A549 (cell line): Measurements from ENCODE around the gene LDLRAP1.

ENCODE experiments used
- CEBPB ChIP-seq, 2 experiments: fragments of >200 bp in 1 of 2; sonication (Bioruptor Twin) in 1 of 2; formaldehyde crosslinking in 1 of 2; IDR thresholded peaks; 2 replicates each; pipeline ENCODE4 v1.6.1; 2012 to 2016
- CHD4 ChIP-seq: fragments of 200-600 bp; sonication (generic); IDR thresholded peaks from 2 replicates; pipeline ENCODE4 v1.6.1; 2016; ENCODE audit warnings: antibody characterized with exemption, mild to moderate bottlenecking, borderline replicate concordance
- EP300 ChIP-seq, 2 experiments: fragments of >200 bp; sonication (Bioruptor Twin); formaldehyde crosslinking; IDR thresholded peaks; 2 replicates in 1 of 2; 3 replicates in 1 of 2; pipeline ENCODE4 v1.6.1; 2016 to 2017
- JUNB ChIP-seq: fragments of >200 bp; sonication (Bioruptor Twin); formaldehyde crosslinking; IDR thresholded peaks from 2 replicates; pipeline ENCODE4 v1.6.1; 2016
- MYC ChIP-seq: IDR thresholded peaks from 2 replicates; pipeline ENCODE4 v1.6.1; 2012; ENCODE audit warnings: mild to moderate bottlenecking, inconsistent platforms, low read length, improper control_type of control experiment, borderline replicate concordance
- POLR2A ChIP-seq: IDR thresholded peaks from 2 replicates; pipeline ENCODE4 v1.6.1; 2012; ENCODE audit warnings: mild to moderate bottlenecking, low read length
- RAD21 ChIP-seq, 2 experiments: fragments of >200 bp in 1 of 2; sonication (Bioruptor Twin) in 1 of 2; formaldehyde crosslinking in 1 of 2; IDR thresholded peaks in 1 of 2; conservative IDR thresholded peaks in 1 of 2; 2 replicates in 1 of 2; 3 replicates in 1 of 2; pipeline ENCODE4 v1.6.1; 2012 to 2018; ENCODE audit warnings: inconsistent platforms in 1 of 2
- RFX5 ChIP-seq: fragments of 450-650 bp; IDR thresholded peaks from 2 replicates; pipeline ENCODE4 v1.7.1; 2014; ENCODE audit warnings: antibody characterized with exemption, mild to moderate bottlenecking, moderate library complexity
- TF ChIP-seq, protein P1 (sequence below): fragments of >200 bp; sonication (Bioruptor Twin); formaldehyde crosslinking; IDR thresholded peaks from 3 replicates; pipeline ENCODE4 v1.5.1; 2016
- TF ChIP-seq, protein P2 (sequence below): fragments of 450-650 bp; IDR thresholded peaks from 2 replicates; pipeline ENCODE4 v1.6.1; 2014; ENCODE audit warnings: antibody characterized with exemption
- TF ChIP-seq, protein P3 (sequence below): IDR thresholded peaks from 2 replicates; pipeline ENCODE4 v1.6.1; 2012

DNA sequence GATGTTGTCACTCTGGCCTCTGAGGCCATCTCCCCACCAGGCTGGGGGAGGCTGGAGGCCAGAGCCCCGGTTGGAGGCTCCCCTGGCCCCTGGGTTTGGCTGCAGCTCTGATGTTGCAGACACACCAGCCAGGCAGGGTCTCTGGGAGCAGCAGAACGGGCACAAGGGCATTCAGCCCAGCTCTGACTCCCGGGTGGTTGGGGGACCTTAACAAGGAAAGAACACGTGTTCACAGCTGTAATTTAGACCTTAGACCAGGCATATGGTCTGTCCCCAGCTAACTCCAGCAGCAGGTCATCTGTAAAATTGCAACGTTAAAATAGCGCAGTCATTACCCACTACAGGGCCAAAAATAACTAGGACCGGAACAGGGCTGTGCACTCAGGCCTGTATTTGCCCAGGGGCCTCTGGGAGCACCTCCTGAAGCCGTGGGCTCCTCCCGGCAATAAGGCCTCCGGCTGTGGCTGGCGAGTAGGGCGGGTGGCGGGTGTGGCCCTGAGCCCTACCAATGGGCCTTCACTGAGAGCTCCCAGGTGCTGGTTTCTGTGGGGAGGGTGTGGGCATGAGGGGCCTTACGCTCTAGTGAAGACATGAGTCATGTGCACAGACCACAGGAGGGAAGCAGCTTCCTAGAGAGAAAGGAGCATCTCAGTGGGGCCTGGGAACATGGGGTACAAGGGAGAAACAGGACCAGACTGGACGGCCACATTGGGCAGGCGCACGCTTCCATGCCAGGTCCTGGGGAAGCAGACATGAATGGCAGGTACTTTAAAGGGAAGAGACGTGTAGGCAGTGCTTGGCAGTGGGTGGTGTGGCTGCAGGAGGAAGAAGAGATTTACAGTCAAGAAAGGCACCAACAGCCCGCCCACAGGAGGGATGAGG lies 6.1 kb downstream of the LDLRAP1 start:
- TF ChIP-seq, protein P1, sequence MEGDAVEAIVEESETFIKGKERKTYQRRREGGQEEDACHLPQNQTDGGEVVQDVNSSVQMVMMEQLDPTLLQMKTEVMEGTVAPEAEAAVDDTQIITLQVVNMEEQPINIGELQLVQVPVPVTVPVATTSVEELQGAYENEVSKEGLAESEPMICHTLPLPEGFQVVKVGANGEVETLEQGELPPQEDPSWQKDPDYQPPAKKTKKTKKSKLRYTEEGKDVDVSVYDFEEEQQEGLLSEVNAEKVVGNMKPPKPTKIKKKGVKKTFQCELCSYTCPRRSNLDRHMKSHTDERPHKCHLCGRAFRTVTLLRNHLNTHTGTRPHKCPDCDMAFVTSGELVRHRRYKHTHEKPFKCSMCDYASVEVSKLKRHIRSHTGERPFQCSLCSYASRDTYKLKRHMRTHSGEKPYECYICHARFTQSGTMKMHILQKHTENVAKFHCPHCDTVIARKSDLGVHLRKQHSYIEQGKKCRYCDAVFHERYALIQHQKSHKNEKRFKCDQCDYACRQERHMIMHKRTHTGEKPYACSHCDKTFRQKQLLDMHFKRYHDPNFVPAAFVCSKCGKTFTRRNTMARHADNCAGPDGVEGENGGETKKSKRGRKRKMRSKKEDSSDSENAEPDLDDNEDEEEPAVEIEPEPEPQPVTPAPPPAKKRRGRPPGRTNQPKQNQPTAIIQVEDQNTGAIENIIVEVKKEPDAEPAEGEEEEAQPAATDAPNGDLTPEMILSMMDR = no peak
- TF ChIP-seq, protein P2, sequence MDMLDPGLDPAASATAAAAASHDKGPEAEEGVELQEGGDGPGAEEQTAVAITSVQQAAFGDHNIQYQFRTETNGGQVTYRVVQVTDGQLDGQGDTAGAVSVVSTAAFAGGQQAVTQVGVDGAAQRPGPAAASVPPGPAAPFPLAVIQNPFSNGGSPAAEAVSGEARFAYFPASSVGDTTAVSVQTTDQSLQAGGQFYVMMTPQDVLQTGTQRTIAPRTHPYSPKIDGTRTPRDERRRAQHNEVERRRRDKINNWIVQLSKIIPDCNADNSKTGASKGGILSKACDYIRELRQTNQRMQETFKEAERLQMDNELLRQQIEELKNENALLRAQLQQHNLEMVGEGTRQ = no peak
- TF ChIP-seq, protein P3, sequence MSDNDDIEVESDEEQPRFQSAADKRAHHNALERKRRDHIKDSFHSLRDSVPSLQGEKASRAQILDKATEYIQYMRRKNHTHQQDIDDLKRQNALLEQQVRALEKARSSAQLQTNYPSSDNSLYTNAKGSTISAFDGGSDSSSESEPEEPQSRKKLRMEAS = no peak
- no peak for TF ChIP-seq EP300 (IDR thresholded peaks at IDR 0.05)
- no peak for TF ChIP-seq POLR2A
- no peak for TF ChIP-seq CEBPB (IDR thresholded peaks at IDR 0.05)
- no peak for TF ChIP-seq CHD4
- no peak for TF ChIP-seq RAD21 (conservative IDR thresholded peaks at IDR 0.05 in 1 of 2, IDR thresholded peaks at IDR 0.05 in 1 of 2)
- no peak for TF ChIP-seq RFX5
- no peak for TF ChIP-seq JUNB
- no peak for TF ChIP-seq MYC
